Esophagus squamous epithelium (tissue), 5 donors: Measurements from ENCODE around the gene OXCT1. TPM values are rescaled to one million over a fixed set of nuclear protein-coding genes. Genes with fewer than 3 reads are reported as not detected.

Source experiments
- DNase-seq: peaks from one replicate; lab custom pipeline; 2025; lab: John Stamatoyannopoulos, UW
- H3K27ac ChIP-seq, 4 donors: fragments of 200-600 bp; sonication (generic); one replicate each; pipeline ENCODE4 v1.5.1; 2016 to 2019; ENCODE audit warnings: mild to moderate bottlenecking in 1 of 4
- H3K27me3 ChIP-seq, 4 donors: fragments of 200-600 bp; sonication (generic); 1 replicate in 3 of 4; 2 replicates in 1 of 4; pipeline versions ENCODE4 v1.5.1 to v1.6.0; 2017 to 2021; ENCODE audit warnings: antibody characterized with exemption in 1 of 4
- H3K36me3 ChIP-seq, 3 donors: fragments of 200-600 bp; sonication (generic); one replicate each; pipeline ENCODE4 v1.5.1; 2016 to 2019
- H3K4me1 ChIP-seq, 3 donors: fragments of 200-600 bp; sonication (generic); one replicate each; pipeline ENCODE4 v1.5.1; 2017 to 2019
- H3K4me3 ChIP-seq, 4 donors: fragments of 200-600 bp; sonication (generic); 1 replicate in 3 of 4; 2 replicates in 1 of 4; pipeline ENCODE4 v1.5.1; 2016 to 2019; ENCODE audit warnings: mild to moderate bottlenecking in 2 of 4, moderate library complexity in 1 of 4
- H3K9me3 ChIP-seq, 3 donors: fragments of 200-600 bp; sonication (generic); one replicate each; pipeline ENCODE4 v1.5.1; 2016 to 2019
- POLR2A ChIP-seq, 4 donors: fragments of 450-650 bp; IDR thresholded peaks; one replicate each; pipeline ENCODE4 v1.6.1; 2017; ENCODE audit warnings: antibody characterized with exemption in 4 of 4, mild to moderate bottlenecking in 4 of 4, moderate library complexity in 3 of 4
- WGBS, 2 donors: methylation state at CpG; one replicate each; pipeline ENCODE4 v1.1.5; 2018; 5-methylcytosine and 5-hydroxymethylcytosine counted together
- intact Hi-C: fragments of 100-400 bp; cut with DNase I; formaldehyde crosslinking; loops from one replicate; pipeline ENCODE4 v1.15.0; 2022
- total RNA-seq, 4 donors: library from RNA; depleted of rRNA; stranded (reverse); fragments of >200 nt; gene quantifications; one replicate each; pipeline ENCODE4 v1.1.0, GENCODE V29; 2016
- TF ChIP-seq, protein P1 (sequence below), 6 experiments: fragments of 450-650 bp in 4 of 6; fragments of 200-600 bp in 2 of 6; sonication (generic) in 2 of 6; IDR thresholded peaks; one replicate each; pipeline ENCODE4 v1.5.1; 2016 to 2019; ENCODE audit warnings: antibody characterized with exemption in 6 of 6, mild to moderate bottlenecking in 4 of 6, moderate library complexity in 4 of 6
- donor health status: DM: yes; HTN: yes; CAD: no.

Gene OXCT1
- total RNA-seq, 4 donors from 2014 or later: 20.3 to 27.3 (median 23.4) TPM

DNA sequence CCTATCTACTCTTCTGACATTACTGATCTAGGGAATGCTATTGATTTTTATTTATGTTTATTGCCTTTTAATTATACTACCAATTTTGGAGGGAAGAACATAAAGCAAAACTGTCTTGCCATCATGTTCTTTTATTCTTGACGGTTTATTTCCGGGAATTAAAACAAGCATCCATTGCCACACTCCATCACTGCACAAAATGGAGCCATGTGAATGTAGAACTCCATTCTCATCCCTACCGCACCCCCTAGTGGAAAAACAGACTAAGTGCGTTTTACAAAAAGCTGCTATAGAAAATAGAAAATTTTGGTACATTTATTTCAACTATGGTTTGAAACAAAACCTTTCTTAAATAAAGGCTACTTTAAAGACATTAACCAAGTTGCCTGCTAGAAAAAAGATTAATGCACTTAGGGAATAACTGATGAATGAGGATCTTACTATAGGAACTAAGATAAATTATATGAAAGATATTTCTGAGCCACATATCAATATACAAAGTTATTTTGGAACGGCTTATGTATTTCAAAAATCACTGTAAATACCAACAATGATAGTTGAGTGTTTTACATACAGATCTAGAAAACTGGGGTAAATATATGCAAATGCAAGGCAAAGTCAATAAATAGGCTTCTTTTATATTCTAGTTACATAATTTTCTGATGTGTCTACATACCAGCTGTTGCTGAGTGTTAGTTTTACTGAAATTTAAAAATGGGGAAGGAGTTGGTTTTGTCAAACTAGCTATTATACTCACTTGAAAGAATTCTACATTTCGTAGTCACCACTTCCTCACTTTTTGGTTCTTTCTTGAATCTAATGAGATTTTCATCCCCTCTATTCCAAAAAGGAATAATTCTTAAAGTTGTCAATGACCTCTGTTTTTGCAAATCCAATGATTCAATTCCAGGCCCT, 26.5 kb downstream of the OXCT1 start:
- no peak overlapping the region for H3K27ac ChIP-seq
- intact Hi-C loops: no loop called here
- no peaks in the 10 kb centered on the region for H3K9me3 ChIP-seq
- 36 to 40% methylated on average over 6 of the region's 6 CpGs for WGBS, 2 donors
- H3K4me1 ChIP-seq: no peaks in the 10 kb centered on the region
- TF ChIP-seq, protein P1, sequence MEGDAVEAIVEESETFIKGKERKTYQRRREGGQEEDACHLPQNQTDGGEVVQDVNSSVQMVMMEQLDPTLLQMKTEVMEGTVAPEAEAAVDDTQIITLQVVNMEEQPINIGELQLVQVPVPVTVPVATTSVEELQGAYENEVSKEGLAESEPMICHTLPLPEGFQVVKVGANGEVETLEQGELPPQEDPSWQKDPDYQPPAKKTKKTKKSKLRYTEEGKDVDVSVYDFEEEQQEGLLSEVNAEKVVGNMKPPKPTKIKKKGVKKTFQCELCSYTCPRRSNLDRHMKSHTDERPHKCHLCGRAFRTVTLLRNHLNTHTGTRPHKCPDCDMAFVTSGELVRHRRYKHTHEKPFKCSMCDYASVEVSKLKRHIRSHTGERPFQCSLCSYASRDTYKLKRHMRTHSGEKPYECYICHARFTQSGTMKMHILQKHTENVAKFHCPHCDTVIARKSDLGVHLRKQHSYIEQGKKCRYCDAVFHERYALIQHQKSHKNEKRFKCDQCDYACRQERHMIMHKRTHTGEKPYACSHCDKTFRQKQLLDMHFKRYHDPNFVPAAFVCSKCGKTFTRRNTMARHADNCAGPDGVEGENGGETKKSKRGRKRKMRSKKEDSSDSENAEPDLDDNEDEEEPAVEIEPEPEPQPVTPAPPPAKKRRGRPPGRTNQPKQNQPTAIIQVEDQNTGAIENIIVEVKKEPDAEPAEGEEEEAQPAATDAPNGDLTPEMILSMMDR (IDR thresholded peaks at IDR 0.05): peak; percentile 60 to 74 (median 70)
- no peak for TF ChIP-seq POLR2A (IDR thresholded peaks at IDR 0.05)
- H3K36me3 ChIP-seq: peaks cover 0 to 44% (median 2%) of the 10 kb centered on the region in 3 donors
- no peak for DNase-seq
- no peaks in the 10 kb centered on the region for H3K27me3 ChIP-seq
- H3K4me3 ChIP-seq: no peak overlapping the region

DNA sequence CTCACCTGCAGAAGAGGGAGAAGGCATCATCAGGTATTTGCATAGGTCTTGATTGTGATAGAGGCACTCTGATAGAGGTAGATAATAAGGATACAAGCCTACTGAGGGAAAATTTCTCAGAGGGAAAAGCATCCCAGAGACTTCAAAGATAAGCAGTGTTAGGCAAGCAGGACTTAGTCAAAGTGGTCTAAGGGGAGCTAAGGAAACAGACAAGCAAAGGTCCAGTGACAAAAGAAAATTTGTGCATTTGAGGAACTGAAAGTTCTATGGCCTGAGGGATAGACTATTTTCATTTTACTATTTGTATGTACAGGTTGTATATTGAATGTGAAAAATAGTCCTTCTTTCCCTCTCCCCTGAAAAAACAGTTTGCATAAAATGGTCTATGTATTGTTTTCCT, 27.4 kb downstream of the OXCT1 start:
- H3K27ac ChIP-seq: no peak overlapping the region
- H3K36me3 ChIP-seq: peaks cover 0 to 54% (median 4%) of the 10 kb centered on the region in 3 donors
- intact Hi-C loops: no loop called here
- H3K9me3 ChIP-seq: no peaks in the 10 kb centered on the region
- TF ChIP-seq, protein P1 (IDR thresholded peaks at IDR 0.05): no peak
- TF ChIP-seq POLR2A (IDR thresholded peaks at IDR 0.05): no peak
- no peaks in the 10 kb centered on the region for H3K4me1 ChIP-seq
- DNase-seq: no peak
- H3K27me3 ChIP-seq: no peaks in the 10 kb centered on the region
- H3K4me3 ChIP-seq: no peak overlapping the region

DNA sequence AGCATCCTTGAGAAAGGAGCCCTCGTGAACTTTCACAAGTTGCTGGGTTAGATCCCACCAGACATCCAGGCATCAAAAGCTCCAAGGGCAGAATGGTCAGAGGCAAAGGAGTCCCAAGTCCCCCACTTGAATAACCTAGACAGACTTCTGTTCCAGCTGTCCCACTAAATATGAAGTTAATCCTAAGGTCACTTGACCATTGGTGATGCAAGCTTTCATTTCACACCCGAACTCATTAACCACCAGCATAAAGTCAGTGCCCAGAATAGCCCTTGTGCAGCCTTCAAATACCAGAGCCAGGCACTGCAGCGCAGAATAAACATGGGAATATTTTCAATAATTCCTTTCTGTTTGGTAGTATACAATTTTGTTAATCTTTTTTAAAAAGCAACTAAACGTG, 28.9 kb downstream of the OXCT1 start:
- DNase-seq: no peak
- Histone ChIP-seq H3K27ac (no peak overlapping the region), H3K36me3 (peaks cover 0 to 59% (median 4%) of the 10 kb centered on the region in 3 donors), H3K4me1 (no peaks in the 10 kb centered on the region), H3K4me3 (no peak overlapping the region), H3K27me3 (no peaks in the 10 kb centered on the region), H3K9me3 (no peaks in the 10 kb centered on the region)
- 80 to 88% methylated on average over 4 of the region's 4 CpGs for WGBS, 2 donors
- TF ChIP-seq, protein P1 (IDR thresholded peaks at IDR 0.05): no peak
- TF ChIP-seq POLR2A (IDR thresholded peaks at IDR 0.05): no peak
- intact Hi-C loops: no loop called here

DNA sequence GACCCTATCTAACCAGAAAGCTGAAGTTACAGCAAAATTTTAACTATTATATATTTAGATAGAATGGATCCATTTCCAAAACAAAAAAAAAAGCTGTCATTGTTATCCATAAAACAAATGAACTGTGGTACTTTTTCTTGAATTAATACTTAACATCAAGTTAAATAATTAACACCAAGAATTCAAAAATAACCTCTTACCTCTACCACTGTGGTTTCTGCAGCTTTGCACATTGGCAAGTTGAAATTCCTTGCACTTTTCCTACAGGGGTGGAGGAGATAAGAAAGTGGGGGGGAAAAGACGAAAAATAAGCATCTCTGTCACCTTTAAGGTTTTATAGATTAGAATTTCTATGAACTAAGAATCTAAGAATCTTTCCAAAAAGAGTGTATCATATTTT, 30.0 kb downstream of the OXCT1 start:
- intact Hi-C loops: no loop called here
- no peak for TF ChIP-seq POLR2A (IDR thresholded peaks at IDR 0.05)
- TF ChIP-seq, protein P1 (IDR thresholded peaks at IDR 0.05): no peak
- WGBS, 2 donors: 75 to 93% methylated on average over 1 of the region's 1 CpG
- no peak for DNase-seq
- Histone ChIP-seq H3K4me3 (no peak overlapping the region), H3K36me3 (peaks cover 0 to 56% (median 4%) of the 10 kb centered on the region in 3 donors), H3K27me3 (no peaks in the 10 kb centered on the region), H3K4me1 (peaks cover 0 to 9% (median 0%) of the 10 kb centered on the region in 3 donors), H3K9me3 (no peaks in the 10 kb centered on the region), H3K27ac (no peak overlapping the region)

DNA sequence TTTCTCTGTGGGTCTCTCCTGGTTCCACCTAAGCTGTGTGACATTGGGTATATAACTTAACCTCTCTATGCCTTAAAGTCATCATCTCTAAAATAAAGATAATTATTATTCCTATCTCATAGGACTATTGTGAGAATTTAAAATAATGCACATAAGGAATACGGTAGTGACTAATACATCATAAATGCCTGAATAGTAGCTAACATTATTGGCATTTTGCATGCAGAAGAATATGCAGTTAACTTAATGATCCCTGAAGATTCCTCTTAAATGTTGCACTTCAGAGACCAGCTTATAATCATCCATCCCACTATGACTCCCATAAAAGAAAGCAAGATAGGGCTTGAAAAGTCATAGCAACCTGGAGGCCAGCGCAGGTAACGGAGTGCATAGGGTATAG, 32.4 kb downstream of the OXCT1 start:
- DNase-seq: no peak
- 92 to 94% methylated on average over 3 of the region's 3 CpGs for WGBS, 2 donors
- TF ChIP-seq, protein P1 (IDR thresholded peaks at IDR 0.05): no peak
- TF ChIP-seq POLR2A (IDR thresholded peaks at IDR 0.05): no peak
- H3K27ac ChIP-seq: no peak overlapping the region
- no peaks in the 10 kb centered on the region for H3K27me3 ChIP-seq
- intact Hi-C loops: no loop called here
- peaks cover 0 to 59% (median 4%) of the 10 kb centered on the region in 3 donors for H3K36me3 ChIP-seq
- H3K9me3 ChIP-seq: no peaks in the 10 kb centered on the region
- peaks cover 0 to 10% (median 0%) of the 10 kb centered on the region in 3 donors for H3K4me1 ChIP-seq
- no peak overlapping the region for H3K4me3 ChIP-seq
